ENCODE measurements around the gene APBB1IP. TPM values are rescaled to one million over a fixed set of nuclear protein-coding genes. Genes with fewer than 3 reads are reported as not detected.

The APBB1IP gene
- total and polyA plus RNA-seq, 12 donors, result 0.60 to 16.1 (median 7.8) TPM

DNA sequence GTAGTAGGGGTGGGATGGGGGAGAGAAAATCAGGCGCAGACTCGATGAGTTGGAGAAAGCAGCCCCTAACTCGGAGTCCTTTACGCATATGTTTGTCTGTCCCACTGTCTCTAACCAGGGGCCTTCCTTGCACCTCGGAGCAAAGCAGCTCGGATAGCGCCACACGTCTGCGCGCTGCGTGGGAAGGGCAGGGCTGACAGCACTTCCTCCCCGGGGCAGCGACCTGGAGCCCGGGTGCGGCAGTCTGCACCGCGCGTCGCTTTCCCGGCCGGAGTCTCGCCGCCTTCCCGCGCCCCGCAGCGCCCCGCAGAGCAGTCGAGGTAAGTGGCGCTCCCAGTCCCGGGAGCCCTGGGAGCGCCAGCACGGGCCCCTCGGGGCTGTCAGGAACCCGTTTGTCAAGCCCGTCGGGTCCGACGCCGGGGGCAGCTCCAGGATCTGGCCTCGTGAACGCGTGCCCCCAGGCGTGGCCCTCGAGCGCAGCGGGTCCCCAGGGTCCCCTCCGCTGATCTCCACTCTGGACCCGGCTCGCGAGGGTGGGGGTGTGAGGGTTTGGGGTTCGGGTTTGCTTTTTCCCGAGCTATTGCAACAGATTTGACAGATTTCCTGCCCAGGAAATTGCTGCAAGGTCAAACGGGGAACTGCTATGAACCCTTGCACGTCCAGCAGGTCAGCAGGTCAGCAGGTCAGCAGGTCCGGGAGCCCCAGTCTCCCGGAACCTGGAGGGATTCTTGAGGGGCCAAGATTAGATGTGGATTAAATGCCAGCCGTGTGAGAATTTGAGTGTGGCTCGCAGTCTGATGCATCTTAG, 597 bp downstream of the APBB1IP start:
- 2 to 7% (median 4%) methylated on average over 14 to 59 of the region's 59 CpGs for WGBS, 4 donors
- no peaks in the 10 kb centered on the region for H3K4me1 ChIP-seq (replicated peaks in 1 of 2)
- H3K9me3 ChIP-seq (replicated peaks in 1 of 3), result no peaks in the 10 kb centered on the region
- peak in 6 of 7 donors; percentile 15 to 37 (median 24) for DNase-seq
- intact Hi-C loops (cut with DNase I), result no loop called here
- TF ChIP-seq, protein P1, sequence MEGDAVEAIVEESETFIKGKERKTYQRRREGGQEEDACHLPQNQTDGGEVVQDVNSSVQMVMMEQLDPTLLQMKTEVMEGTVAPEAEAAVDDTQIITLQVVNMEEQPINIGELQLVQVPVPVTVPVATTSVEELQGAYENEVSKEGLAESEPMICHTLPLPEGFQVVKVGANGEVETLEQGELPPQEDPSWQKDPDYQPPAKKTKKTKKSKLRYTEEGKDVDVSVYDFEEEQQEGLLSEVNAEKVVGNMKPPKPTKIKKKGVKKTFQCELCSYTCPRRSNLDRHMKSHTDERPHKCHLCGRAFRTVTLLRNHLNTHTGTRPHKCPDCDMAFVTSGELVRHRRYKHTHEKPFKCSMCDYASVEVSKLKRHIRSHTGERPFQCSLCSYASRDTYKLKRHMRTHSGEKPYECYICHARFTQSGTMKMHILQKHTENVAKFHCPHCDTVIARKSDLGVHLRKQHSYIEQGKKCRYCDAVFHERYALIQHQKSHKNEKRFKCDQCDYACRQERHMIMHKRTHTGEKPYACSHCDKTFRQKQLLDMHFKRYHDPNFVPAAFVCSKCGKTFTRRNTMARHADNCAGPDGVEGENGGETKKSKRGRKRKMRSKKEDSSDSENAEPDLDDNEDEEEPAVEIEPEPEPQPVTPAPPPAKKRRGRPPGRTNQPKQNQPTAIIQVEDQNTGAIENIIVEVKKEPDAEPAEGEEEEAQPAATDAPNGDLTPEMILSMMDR (IDR thresholded peaks at IDR 0.05), result no peak
- TF ChIP-seq POLR2A (IDR thresholded peaks at IDR 0.05), result no peak
- H3K36me3 ChIP-seq (replicated peaks in 1 of 2), result no peaks in the 10 kb centered on the region
- H3K27me3 ChIP-seq, result no peaks in the 10 kb centered on the region
- H3K27ac ChIP-seq, result peak overlapping the region; percentile 25 to 84 (median 66)
- H3K4me3 ChIP-seq, result peak overlapping the region in 2 of 4 donors; percentile 9 to 50

DNA sequence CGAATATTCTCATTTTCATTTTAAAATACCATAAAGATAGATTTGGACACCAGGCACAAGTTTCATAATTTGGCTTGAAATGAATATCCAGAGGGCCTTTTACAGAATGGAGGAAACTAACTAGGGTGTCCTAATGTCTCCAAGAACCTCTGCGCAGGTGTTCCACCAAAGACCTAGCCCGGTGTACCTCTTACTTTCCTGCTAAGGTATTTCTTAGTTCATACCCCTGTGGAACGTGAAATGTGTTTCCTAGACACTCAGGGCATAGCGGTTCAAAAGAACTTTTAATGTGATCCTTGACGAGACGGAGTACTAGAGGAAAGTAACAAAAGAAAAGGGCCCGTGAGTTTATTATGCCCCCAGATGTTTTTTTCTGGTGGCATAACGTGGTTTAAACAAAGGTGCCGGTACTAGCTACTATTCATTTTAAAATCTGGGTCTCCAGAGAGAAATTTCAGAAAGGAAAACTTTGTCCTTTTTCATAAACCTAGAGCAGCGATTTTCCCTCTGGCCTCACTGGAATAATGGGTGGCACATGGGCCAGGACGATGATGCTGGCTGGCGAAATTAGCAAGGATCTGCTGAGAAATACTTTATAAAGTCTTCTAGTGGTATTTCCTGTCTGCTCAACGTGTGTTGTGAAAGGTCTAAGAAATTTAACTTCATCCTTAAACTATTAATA, 1.4 kb downstream of the APBB1IP start:
- 59 to 69% (median 61%) methylated on average over 14 of the region's 14 CpGs for WGBS, 4 donors
- H3K36me3 ChIP-seq (replicated peaks in 1 of 2), result no peaks in the 10 kb centered on the region
- intact Hi-C loops (cut with DNase I), result no loop called here
- DNase-seq, result no peak
- peak overlapping the region in 1 of 4 donors; percentile 50 for H3K4me3 ChIP-seq
- no peaks in the 10 kb centered on the region for H3K4me1 ChIP-seq (replicated peaks in 1 of 2)
- no peaks in the 10 kb centered on the region for H3K9me3 ChIP-seq (replicated peaks in 1 of 3)
- no peaks in the 10 kb centered on the region for H3K27me3 ChIP-seq
- TF ChIP-seq POLR2A (IDR thresholded peaks at IDR 0.05), result no peak
- TF ChIP-seq, protein P1 (IDR thresholded peaks at IDR 0.05), result no peak
- H3K27ac ChIP-seq, result peak overlapping the region in 4 of 5 donors; percentile 4 to 84 (median 60)

DNA sequence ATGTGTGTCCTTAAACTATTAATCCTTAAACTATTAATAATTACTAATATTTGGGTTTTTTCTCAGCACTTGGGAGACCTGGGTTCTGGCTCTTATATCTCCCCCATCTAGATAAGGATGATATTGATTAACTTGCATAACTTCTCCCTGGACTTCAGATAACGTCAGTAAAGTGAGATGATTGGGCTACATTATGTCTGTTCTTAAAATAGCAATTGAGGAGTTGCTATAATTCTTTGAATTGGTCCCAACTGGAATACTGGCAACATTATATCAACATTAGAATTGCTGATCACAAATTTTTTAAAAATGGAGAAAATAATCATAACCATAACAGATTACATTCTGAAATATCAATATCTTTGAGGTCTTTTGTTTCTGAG, 1.9 kb downstream of the APBB1IP start:
- 22 to 27% (median 25%) methylated on average over 1 of the region's 1 CpG for WGBS, 4 donors
- Histone ChIP-seq H3K9me3 (replicated peaks in 1 of 3) (no peaks in the 10 kb centered on the region), H3K4me3 (peak overlapping the region in 1 of 4 donors; percentile 50), H3K27me3 (no peaks in the 10 kb centered on the region), H3K4me1 (replicated peaks in 1 of 2) (no peaks in the 10 kb centered on the region), H3K36me3 (replicated peaks in 1 of 2) (no peaks in the 10 kb centered on the region), H3K27ac (no peak overlapping the region)
- DNase-seq, result no peak
- intact Hi-C loops (cut with DNase I), result no loop called here
- TF ChIP-seq, protein P1 (IDR thresholded peaks at IDR 0.05), result no peak
- no peak for TF ChIP-seq POLR2A (IDR thresholded peaks at IDR 0.05)

DNA sequence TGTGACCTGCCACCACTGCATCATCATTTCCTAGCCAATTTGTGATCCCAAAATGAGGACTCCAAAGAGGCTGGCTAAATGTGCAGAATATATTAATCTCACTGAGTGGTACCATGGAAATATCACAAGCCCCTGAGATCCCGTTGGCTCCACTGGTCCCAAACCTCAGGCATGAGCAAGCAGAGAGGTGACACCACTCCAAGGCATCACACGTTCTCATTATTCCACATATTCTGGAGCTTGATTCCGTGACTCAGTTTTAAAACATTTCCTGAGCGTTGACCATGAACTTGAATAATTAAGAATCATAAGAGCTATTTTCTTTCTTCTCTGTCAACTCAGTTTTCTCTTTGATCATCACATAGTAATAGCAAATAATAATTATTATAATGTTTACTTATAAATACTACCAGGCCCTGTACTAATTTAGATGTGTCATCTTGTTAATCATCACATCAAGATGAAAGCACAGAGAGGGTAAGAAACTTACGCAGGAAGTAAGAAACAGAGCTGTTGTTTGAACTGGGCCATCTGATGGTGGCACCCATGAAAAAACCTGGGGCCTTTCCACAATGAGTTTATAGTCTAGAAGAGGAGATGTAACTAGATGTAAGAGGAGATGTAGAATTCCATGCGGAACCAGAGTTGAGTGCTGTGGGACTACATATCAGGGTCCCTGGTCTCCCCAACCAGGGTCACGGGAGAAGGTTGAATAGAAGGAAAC, 3.5 kb downstream of the APBB1IP start:
- WGBS, 4 donors, result 57 to 79% (median 74%) methylated on average over 7 of the region's 7 CpGs

More for the DNA sequence above, 3.5 kb downstream of the APBB1IP start:
- TF ChIP-seq, protein P1 (IDR thresholded peaks at IDR 0.05), result no peak
- TF ChIP-seq POLR2A (IDR thresholded peaks at IDR 0.05), result no peak
- Histone ChIP-seq H3K4me3 (no peak overlapping the region), H3K9me3 (replicated peaks in 1 of 3) (no peaks in the 10 kb centered on the region), H3K36me3 (replicated peaks in 1 of 2) (no peaks in the 10 kb centered on the region), H3K27ac (no peak overlapping the region), H3K27me3 (no peaks in the 10 kb centered on the region), H3K4me1 (replicated peaks in 1 of 2) (no peaks in the 10 kb centered on the region)
- intact Hi-C loops (cut with DNase I), result no loop called here
- no peak for DNase-seq
